ENCODE measurements around the gene RAC2. TPM values are rescaled to one million over a fixed set of nuclear protein-coding genes. Genes with fewer than 3 reads are reported as not detected.
"Not testable (repeated sequence)": the region's sequence is repeated elsewhere in the genome, so short reads cannot be mapped to it uniquely, and the experiment has no call there.

RAC2 gene
- total and polyA plus RNA-seq, 12 donors: 2.8 to 17.9 (median 10.6) TPM

DNA sequence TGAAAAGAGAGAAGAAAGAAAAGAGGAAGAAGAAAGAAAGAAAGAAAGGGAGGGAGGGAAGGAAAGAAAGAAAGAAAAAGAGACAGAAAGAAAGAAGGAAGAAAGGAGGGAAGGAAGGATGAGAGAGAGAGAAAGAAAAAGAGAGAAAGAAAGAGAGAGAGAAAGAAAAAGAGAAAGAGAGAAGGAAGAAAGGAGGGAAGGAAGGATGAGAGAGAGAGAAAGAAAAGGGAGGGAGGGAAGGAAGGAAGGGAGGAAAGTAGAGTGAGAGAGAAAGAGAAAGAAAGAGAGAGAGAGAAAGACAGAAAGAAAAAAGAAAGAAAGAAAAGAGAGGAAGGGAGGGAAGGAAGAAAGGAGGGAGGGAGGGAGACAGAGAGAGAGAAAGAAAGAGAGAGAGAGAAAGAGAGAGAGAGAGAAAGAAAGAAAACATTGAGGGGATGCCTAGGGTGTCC is 11.5 kb upstream of the RAC2 start:
- intact Hi-C loops (cut with DNase I): no loop called here
- Histone ChIP-seq H3K36me3 (replicated peaks in 1 of 2) (no peaks in the 10 kb centered on the region), H3K27ac (no peak overlapping the region), H3K27me3 (peaks cover 6% of the 10 kb centered on the region), H3K9me3 (replicated peaks in 1 of 3) (no peaks in the 10 kb centered on the region), H3K4me1 (replicated peaks in 1 of 2) (no peaks in the 10 kb centered on the region), H3K4me3 (no peak overlapping the region)
- no peak for DNase-seq
- TF ChIP-seq, protein P1, sequence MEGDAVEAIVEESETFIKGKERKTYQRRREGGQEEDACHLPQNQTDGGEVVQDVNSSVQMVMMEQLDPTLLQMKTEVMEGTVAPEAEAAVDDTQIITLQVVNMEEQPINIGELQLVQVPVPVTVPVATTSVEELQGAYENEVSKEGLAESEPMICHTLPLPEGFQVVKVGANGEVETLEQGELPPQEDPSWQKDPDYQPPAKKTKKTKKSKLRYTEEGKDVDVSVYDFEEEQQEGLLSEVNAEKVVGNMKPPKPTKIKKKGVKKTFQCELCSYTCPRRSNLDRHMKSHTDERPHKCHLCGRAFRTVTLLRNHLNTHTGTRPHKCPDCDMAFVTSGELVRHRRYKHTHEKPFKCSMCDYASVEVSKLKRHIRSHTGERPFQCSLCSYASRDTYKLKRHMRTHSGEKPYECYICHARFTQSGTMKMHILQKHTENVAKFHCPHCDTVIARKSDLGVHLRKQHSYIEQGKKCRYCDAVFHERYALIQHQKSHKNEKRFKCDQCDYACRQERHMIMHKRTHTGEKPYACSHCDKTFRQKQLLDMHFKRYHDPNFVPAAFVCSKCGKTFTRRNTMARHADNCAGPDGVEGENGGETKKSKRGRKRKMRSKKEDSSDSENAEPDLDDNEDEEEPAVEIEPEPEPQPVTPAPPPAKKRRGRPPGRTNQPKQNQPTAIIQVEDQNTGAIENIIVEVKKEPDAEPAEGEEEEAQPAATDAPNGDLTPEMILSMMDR (IDR thresholded peaks at IDR 0.05): no peak
- TF ChIP-seq POLR2A (IDR thresholded peaks at IDR 0.05): no peak

DNA sequence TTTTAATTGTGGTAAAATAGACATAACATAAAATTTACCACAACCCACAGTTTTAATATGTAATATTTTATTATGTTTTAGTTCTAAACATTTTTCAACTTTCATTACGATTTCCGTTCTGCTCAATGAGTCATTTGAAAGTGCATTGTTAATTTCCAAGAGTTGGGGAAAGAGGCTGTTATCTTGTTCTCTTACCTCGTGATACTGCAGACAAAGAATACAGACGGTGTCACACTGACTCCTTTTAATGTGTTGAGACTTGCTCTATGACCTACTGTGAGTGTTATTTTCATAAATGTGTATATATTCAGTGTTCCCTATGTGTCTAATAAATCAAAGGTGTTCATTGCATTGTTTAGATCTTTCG is 10.8 kb upstream of the RAC2 start:
- no peaks in the 10 kb centered on the region for H3K4me1 ChIP-seq (replicated peaks in 1 of 2)
- H3K27me3 ChIP-seq: peaks cover 7% of the 10 kb centered on the region
- intact Hi-C loops (cut with DNase I): no loop called here
- no peak overlapping the region for H3K27ac ChIP-seq
- 50 to 57% (median 52%) methylated on average over 5 of the region's 5 CpGs for WGBS, 4 donors
- no peak overlapping the region for H3K4me3 ChIP-seq
- no peaks in the 10 kb centered on the region for H3K36me3 ChIP-seq (replicated peaks in 1 of 2)
- no peak for DNase-seq
- TF ChIP-seq, protein P1 (IDR thresholded peaks at IDR 0.05): no peak
- no peak for TF ChIP-seq POLR2A (IDR thresholded peaks at IDR 0.05)
- no peaks in the 10 kb centered on the region for H3K9me3 ChIP-seq (replicated peaks in 1 of 3)

DNA sequence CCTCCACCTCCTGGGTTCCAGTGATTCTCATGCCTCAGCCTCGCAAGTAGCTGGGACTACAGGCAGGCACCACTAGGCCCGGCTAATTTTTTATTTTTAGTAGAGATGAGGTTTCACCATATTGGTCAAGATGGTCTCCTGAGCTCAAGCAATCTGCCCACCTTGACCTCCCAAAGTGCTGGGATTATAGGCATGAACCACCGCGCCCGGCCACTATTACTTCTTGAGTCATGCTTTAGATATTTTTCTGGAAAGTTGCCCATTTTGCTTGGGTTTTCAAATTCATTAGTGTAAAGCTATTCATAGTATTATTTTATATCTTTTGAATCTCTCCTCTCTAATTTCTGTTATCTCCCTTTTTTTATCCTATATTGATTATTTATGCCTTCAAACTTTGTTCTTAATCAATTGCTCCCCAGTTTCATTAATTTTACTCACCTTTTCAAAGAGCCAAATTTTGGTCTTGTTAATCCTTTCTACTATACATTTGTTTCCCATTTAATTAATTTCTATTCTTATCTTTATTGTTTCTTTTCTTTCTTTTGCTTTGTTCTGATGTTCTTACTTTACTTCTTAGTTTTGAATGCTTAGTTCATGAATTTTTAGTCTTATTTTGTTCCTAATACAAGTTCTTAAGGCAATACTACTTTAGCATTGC is 10.3 kb upstream of the RAC2 start:
- intact Hi-C loops (cut with DNase I): no loop called here
- no peaks in the 10 kb centered on the region for H3K4me1 ChIP-seq (replicated peaks in 1 of 2)
- no peak overlapping the region for H3K4me3 ChIP-seq
- WGBS, 4 donors: 66 to 74% (median 71%) methylated on average over 5 of the region's 5 CpGs
- H3K36me3 ChIP-seq (replicated peaks in 1 of 2): no peaks in the 10 kb centered on the region
- H3K27ac ChIP-seq: no peak overlapping the region
- no peaks in the 10 kb centered on the region for H3K9me3 ChIP-seq (replicated peaks in 1 of 3)
- peak in 1 of 7 donors; percentile 16 for DNase-seq
- peaks cover 9% of the 10 kb centered on the region for H3K27me3 ChIP-seq
- no peak for TF ChIP-seq POLR2A (IDR thresholded peaks at IDR 0.05)
- TF ChIP-seq, protein P1 (IDR thresholded peaks at IDR 0.05): no peak

DNA sequence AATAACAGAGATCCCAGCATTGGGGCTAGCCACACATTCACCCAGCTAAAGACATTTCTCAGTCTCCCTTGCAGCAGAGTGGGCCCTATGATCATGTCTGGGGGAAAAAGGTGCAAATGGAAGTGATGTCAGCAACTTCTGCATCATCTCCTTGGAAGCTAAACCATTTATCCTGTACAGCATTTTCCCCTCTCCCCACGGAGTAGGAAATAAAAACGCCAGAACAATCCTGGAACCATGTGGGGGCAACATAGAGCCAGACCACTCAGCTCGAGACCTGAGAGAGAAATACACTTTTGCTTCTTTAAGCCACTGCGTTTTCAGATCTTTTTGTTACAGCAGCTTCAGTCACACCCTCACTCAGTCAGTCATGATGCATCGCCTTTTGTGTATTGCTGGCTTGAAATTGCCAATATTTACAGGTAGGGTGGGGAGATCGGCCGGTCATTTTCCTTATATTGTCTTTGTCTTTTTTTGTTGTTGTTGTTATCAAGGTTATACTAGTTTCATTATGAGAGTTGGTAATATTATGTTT is 9.1 kb upstream of the RAC2 start:
- no peak for TF ChIP-seq POLR2A (IDR thresholded peaks at IDR 0.05)
- TF ChIP-seq, protein P1 (IDR thresholded peaks at IDR 0.05): no peak
- H3K27me3 ChIP-seq: peaks cover 3% of the 10 kb centered on the region

DNA sequence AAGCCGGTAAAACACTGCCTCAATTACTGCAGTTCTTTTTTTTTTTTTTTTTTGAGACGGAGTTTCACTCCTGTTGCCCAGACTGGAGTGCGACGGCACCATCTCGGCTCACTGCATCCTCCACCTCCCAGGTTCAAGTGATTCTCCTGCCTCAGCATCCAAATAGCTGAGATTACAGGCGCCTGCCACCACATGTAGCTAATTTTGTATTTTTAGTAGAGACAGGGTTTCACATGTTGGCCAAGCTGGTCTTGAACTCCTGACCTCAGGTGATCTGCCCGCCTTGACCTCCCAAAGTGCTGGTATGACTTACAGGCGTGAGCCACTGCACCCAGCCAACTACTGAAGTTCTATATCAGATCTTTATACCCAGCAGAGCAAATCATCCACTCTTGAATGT is 7.8 kb upstream of the RAC2 start:
- H3K4me3 ChIP-seq; H3K27ac ChIP-seq; H3K9me3 ChIP-seq (replicated peaks in 1 of 3); H3K36me3 ChIP-seq (replicated peaks in 1 of 2); intact Hi-C loops (cut with DNase I); H3K27me3 ChIP-seq; DNase-seq; H3K4me1 ChIP-seq (replicated peaks in 1 of 2): not testable (repeated sequence)
- 79 to 90% (median 89%) methylated on average over 7 to 8 of the region's 8 CpGs for WGBS, 4 donors

More for the DNA sequence above, 9.1 kb upstream of the RAC2 start:
- no peaks in the 10 kb centered on the region for H3K36me3 ChIP-seq (replicated peaks in 1 of 2)
- H3K27ac ChIP-seq: no peak overlapping the region
- 57 to 70% (median 64%) methylated on average over 7 of the region's 7 CpGs for WGBS, 4 donors
- H3K4me3 ChIP-seq: no peak overlapping the region
- intact Hi-C loops (cut with DNase I): no loop called here
- DNase-seq: peak in 1 of 7 donors; percentile 3
- H3K9me3 ChIP-seq (replicated peaks in 1 of 3): no peaks in the 10 kb centered on the region
- H3K4me1 ChIP-seq (replicated peaks in 1 of 2): no peaks in the 10 kb centered on the region

Data from adrenal gland (tissue), 12 donors.